Keratinocyte (primary cell): Measurements from ENCODE around the gene PCDHGA6.
A peak's percentile ranks its signal among the peaks of the same experiment; 100 is the strongest.

Experiments used
- CTCF ChIP-seq, 3 experiments: IDR thresholded peaks in 1 of 3; conservative IDR thresholded peaks in 1 of 3; optimal IDR thresholded peaks in 1 of 3; 2 replicates in 2 of 3; 3 replicates in 1 of 3; pipeline versions ENCODE3 to v1.5.1; 2011; ENCODE audit warnings: low read length in 3 of 3, mild to moderate bottlenecking in 3 of 3, moderate library complexity in 2 of 3, control low read depth in 1 of 3, inconsistent platforms in 1 of 3; ENCODE audit not compliant: insufficient read depth in 2 of 3; ENCODE audit errors: extremely low read depth in 1 of 3
- EZH2 ChIP-seq: IDR thresholded peaks from one replicate; pipeline ENCODE4 v1.6.1; 2012; ENCODE audit warnings: inconsistent platforms, mild to moderate bottlenecking, low read length, moderate library complexity

GRCh38 chr5:141330299-141331080 is 43.2 kb upstream of the PCDHGA6 start, which contains the start of gene PCDHGA1:
- TF ChIP-seq CTCF (optimal IDR thresholded peaks at IDR 0.05 in 1 of 3, IDR thresholded peaks at IDR 0.05 in 1 of 3, conservative IDR thresholded peaks at IDR 0.05 in 1 of 3; ENCODE audit: extremely low read depth in 1 of 3, insufficient read depth in 2 of 3, low read length in 3 of 3) (peak; percentile 21 to 47 (median 28)), EZH2 (no peak)
